Bronchial epithelial cell (primary cell): ENCODE results near the gene DSC1. TPM values are rescaled to one million over a fixed set of nuclear protein-coding genes. Genes with fewer than 3 reads are reported as not detected.
"Not testable (repeated sequence)": the region's sequence is repeated elsewhere in the genome, so short reads cannot be mapped to it uniquely, and the experiment has no call there.

Source experiments
- DNase-seq: peaks from one replicate; pipeline ENCODE4 v3.0.0-alpha.2; 2010; ENCODE audit warnings: low read depth
- FAIRE-seq: peaks from 2 replicates; lab custom pipeline; 2011; peaks lifted over from hg19 to GRCh38; lab: Jason Lieb, UNC
- H3K27me3 ChIP-seq: 2 replicates; pipeline ENCODE4 v1.5.1; 2011; ENCODE audit warnings: low read length; ENCODE audit not compliant: control insufficient read depth, insufficient read depth
- H3K36me3 ChIP-seq: 2 replicates; pipeline ENCODE4 v1.5.1; 2011; ENCODE audit warnings: low read length; ENCODE audit not compliant: control insufficient read depth, insufficient read depth
- H3K4me3 ChIP-seq: 2 replicates; pipeline ENCODE4 v1.5.1; 2011; ENCODE audit warnings: mild to moderate bottlenecking, low read depth, low read length, control low read depth
- CTCF ChIP-seq: IDR thresholded peaks from 2 replicates; pipeline ENCODE4 v1.5.1; 2011; ENCODE audit warnings: mild to moderate bottlenecking, moderate library complexity, low read length, control low read depth, inconsistent platforms; ENCODE audit not compliant: insufficient read depth, severe bottlenecking
- total RNA-seq: library from RNA; depleted of rRNA; stranded (reverse); fragments of >200 nt; gene quantifications from 2 replicates; pipeline ENCODE4 v1.2.1, GENCODE V29; 2014

Gene DSC1
- total RNA-seq, 1 donor from 2014 or later: not detected

DNA sequence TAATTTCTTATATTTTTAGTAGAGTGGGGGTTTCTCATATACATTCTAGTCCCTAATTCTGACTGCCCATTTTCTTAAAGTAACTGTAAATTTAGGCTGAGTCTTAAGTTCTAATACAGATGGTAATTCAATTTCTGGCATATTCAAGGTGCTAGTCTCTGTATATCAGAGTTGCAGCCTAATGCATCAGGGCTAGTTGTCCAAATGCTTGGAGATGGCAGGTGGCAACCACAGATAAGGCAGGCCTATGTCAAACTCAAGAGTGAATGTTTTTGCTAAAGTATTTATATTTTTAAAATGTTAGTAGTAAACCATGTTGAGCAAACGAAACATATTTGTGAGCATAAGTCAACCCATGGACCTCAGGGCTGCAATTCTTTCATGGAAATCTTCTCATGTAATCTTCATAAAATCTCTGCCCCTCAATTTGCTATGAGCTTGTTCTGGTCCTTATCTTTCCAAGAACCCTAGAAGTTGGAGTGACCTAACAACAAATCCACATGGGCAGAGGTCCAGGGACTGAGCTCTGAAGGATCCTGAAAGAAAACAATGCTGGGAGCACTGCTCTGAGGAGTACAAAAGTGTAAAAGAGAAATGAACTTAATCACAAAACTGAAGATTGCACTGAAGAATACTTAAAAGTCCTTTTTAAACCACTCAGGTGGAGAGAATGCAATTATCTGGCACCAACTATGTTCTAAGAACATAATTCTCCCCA lies 33.1 kb downstream of the DSC1 start:
- no peak for DNase-seq
- H3K27me3 ChIP-seq: no peaks in the 10 kb centered on the region
- no peak overlapping the region for H3K4me3 ChIP-seq
- FAIRE-seq: no peak
- no peaks in the 10 kb centered on the region for H3K36me3 ChIP-seq
- TF ChIP-seq CTCF: no peak

- H3K27me3 ChIP-seq: no peaks in the 10 kb centered on the region
- no peak overlapping the region for H3K4me3 ChIP-seq
- no peak for TF ChIP-seq CTCF
- DNase-seq (no peak), FAIRE-seq (no peak)
- no peaks in the 10 kb centered on the region for H3K36me3 ChIP-seq
These were observed 36.8 kb downstream of the DSC1 start for GRCh38 chr18:31125878-31126277.

- DNase-seq, H3K27me3 ChIP-seq, H3K36me3 ChIP-seq, FAIRE-seq, H3K4me3 ChIP-seq: not testable (repeated sequence)
These were observed 39.5 kb downstream of the DSC1 start for GRCh38 chr18:31123125-31123524.

DNA sequence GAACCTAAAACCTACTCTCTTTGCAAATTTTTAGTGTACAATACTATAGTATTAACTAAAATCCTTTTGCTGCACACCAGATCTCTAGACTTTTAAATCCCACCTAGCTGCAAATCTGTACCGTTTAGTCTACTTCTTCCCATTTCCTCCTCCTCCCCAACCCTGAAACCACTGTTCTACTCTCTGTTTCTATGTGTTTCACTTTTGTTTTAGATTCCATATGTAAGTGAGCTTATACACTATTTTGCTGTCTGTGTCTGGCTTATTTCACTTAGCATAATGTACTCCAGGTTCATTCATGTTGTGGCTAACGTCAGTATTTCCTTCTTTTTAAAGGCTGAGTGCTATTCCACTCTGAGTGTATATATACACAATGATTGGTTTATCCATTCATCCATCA lies 42.1 kb downstream of the DSC1 start:
- Histone ChIP-seq H3K4me3 (no peak overlapping the region), H3K36me3 (no peaks in the 10 kb centered on the region), H3K27me3 (no peaks in the 10 kb centered on the region)
- DNase-seq (no peak), FAIRE-seq (no peak)
- TF ChIP-seq CTCF: no peak

DNA sequence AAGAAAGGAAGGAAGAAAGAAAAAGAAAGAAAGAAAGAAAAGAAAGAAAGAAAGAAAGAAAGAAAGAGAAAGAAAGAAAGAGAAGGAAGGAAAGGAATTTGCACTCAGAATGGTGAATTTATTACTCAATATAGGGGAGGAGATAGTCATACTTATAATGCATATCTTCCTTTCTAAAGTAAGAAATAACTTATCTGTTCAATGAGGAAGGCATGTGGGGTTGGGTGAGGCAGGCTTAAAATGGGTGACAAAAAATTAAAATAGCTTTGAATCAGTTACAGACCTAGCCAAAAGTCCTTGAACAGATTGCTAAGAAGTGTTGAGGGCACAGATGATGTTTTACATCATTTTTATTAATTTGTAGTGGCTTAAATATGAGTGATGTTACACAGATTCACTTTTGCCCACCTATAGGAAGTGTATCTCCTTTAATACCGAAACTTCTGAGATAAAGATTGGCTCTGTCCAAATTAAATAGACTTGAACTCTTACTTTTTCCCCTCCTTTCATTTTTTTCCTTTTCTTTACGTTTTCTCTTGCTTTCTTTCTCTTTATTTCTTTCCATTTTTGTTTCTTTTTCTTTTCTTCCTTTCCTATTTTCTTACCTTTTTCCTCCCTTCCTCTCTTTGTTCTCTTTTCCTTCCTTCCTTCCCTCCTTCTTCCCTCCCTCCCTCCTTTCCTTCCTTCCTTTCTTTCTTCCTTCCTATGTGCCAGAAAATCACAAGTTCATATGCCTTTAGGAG lies 45.6 kb downstream of the DSC1 start:
- no peak for DNase-seq
- FAIRE-seq: no peak
- Histone ChIP-seq H3K4me3 (no peak overlapping the region), H3K36me3 (no peaks in the 10 kb centered on the region), H3K27me3 (no peaks in the 10 kb centered on the region)
- TF ChIP-seq CTCF: no peak

DNA sequence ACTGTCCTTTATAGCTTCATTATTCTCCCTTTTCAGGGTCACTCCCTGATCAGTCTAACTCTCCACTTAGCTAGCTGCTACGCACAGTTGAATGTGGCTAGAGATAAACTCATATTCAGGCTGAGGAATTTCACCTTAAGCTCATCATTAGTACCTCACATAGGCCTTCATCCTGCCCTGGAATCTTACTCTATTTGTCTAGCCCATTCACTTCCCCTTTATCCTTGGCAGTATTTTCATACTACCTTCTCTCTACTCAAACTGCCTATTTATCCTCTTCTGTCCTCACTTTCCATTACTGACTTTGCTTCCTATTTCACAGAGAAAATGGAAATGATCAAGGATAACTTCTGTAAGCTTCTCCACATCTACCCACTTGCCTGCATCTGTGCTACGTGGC lies 49.9 kb downstream of the DSC1 start:
- no peaks in the 10 kb centered on the region for H3K36me3 ChIP-seq
- FAIRE-seq (no peak), DNase-seq (no peak)
- no peak for TF ChIP-seq CTCF
- H3K27me3 ChIP-seq: no peaks in the 10 kb centered on the region
- H3K4me3 ChIP-seq: no peak overlapping the region
